HG03575 (cell line): ENCODE measurements around the gene UBE2D1.
"Not testable (repeated sequence)": the region's sequence is repeated elsewhere in the genome, so short reads cannot be mapped to it uniquely, and the experiment has no call there.

ENCODE experiments used
- ATAC-seq: cut with Tn5 transposase; IDR thresholded peaks from one replicate; pipeline ENCODE4 v1.9.1; 2021; ENCODE audit not compliant: unreplicated experiment, insufficient number of reproducible peaks, low FRiP score; ENCODE audit errors: extremely low read depth

UBE2D1 gene

DNA sequence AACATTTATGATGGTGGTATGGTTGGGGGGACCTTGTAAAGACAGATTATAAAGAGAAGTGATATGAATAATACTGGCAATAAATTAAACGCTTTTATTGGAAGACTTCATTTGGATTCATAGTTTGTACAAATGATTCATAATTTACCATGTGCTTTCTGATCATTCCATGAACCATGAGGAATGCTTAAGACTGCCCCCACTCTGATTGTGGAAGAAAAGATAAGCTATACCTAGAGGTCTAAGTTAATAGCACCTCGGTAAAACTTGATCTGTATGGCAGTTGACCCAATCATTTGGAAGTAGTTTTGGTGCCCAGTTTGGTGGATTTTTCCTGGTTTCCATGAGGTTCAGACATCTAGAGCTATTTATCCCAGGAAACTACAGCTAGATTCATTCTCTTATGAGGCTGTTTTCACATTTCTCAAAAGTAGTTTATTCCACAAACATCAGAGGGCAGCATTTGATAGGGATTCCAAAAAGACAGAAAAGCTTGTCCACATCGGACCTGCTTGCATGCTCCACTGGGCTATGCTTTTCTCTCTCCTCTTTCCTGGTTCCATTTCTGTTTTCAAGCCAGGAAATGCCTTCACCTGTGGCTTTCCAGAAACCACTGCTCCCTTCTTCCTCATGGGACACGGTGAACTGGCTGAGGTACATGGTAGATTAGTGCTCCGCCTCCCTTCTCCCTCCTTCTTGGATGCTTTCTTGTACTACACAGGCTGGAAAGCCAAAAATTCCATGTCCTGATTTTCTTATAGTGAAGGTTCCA, 79.7 kb downstream of the UBE2D1 start:
- no peak for ATAC-seq

DNA sequence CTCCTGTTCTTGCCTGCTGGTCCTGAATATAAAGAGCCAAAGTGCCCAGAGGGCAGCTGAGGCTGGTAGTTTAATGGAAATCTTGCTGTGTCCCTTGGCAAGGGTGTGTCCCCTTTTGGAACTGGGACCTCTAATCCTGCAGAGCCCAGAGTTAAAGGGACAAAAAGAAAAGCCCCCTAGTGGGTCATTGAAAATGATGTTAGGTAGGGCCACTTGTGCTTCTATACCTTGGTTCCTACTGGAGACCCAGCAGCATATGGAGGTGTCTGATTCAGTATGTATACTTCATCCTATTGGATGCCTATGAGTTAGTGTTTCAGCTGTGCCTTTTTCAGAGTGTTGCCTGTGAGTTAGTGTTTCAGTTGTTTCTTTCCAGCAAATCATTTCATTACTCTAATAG, 81.0 kb downstream of the UBE2D1 start:
- ATAC-seq, result no peak

DNA sequence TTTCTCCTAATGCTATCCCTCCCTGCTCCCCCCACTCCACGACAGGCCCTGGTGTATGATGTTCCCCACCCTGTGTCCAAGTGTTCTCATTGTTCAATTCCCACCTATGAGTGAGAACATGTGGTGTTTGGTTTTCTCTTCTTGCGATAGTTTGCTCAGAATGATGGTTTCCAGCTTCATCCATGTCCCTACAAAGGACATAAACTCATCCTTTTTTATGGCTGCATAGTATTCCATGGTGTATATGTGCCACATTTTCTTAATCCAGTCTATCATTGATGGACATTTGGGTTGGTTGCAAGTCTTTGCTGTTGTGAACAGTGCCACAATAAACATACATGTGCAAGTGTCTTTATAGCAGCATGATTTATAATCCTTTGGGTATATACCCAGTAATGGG, 83.1 kb downstream of the UBE2D1 start:
- ATAC-seq, result not testable (repeated sequence)
